ENCODE data around the gene ADCK1.

The ADCK1 gene

GRCh38 chr14:77961847-77962580 is 162.1 kb downstream of the ADCK1 start:
- TF ChIP-seq CTCF (IDR thresholded peaks at IDR 0.05; ENCODE audit: low read depth, low read length) (no peak), EZH2phosphoT487 (IDR thresholded peaks at IDR 0.05; ENCODE audit: low read depth) (no peak)
- Histone ChIP-seq H3K36me3 (replicated peaks; ENCODE audit: low read depth, low read length) (no peaks in the 10 kb centered on the region), H3K4me2 (ENCODE audit: low read length) (no peak overlapping the region), H3K9me3 (ENCODE audit: insufficient read depth, low read length) (no peaks in the 10 kb centered on the region), H4K20me1 (ENCODE audit: insufficient read depth, low read length) (no peaks in the 10 kb centered on the region), H3K9ac (ENCODE audit: low read length) (no peak overlapping the region), H3K27me3 (ENCODE audit: low read depth, low read length) (no peaks in the 10 kb centered on the region; the same call in 1 of the 2 replicates), H3K79me2 (ENCODE audit: low read length) (no peaks in the 10 kb centered on the region), H2AFZ (ENCODE audit: low read depth, low read length) (no peak overlapping the region), H3K4me1 (ENCODE audit: low read length) (no peaks in the 10 kb centered on the region), H3K4me3 (ENCODE audit: low read length) (no peak overlapping the region), H3K27ac (ENCODE audit: low read length) (no peak overlapping the region)

- Histone ChIP-seq H3K4me2 (ENCODE audit: low read length) (no peak overlapping the region), H3K27me3 (ENCODE audit: low read depth, low read length) (no peaks in the 10 kb centered on the region; the same call in 1 of the 2 replicates), H3K4me3 (ENCODE audit: low read length) (no peak overlapping the region), H3K79me2 (ENCODE audit: low read length) (no peaks in the 10 kb centered on the region), H3K9me3 (ENCODE audit: insufficient read depth, low read length) (no peaks in the 10 kb centered on the region), H4K20me1 (ENCODE audit: insufficient read depth, low read length) (no peaks in the 10 kb centered on the region), H3K4me1 (ENCODE audit: low read length) (no peaks in the 10 kb centered on the region), H2AFZ (ENCODE audit: low read depth, low read length) (no peak overlapping the region), H3K36me3 (replicated peaks; ENCODE audit: low read depth, low read length) (no peaks in the 10 kb centered on the region), H3K27ac (ENCODE audit: low read length) (no peak overlapping the region), H3K9ac (ENCODE audit: low read length) (no peak overlapping the region)
- no peak for TF ChIP-seq EZH2phosphoT487 (IDR thresholded peaks at IDR 0.05; ENCODE audit: low read depth)
- TF ChIP-seq CTCF (IDR thresholded peaks at IDR 0.05; ENCODE audit: low read depth, low read length), result no peak
Observed at GRCh38 chr14:77962731-77963520, 163.0 kb downstream of the ADCK1 start.

GRCh38 chr14:77964586-77964985 is 164.7 kb downstream of the ADCK1 start:
- Histone ChIP-seq H3K4me2 (ENCODE audit: low read length) (no peak overlapping the region), H3K4me3 (ENCODE audit: low read length) (no peak overlapping the region), H3K9ac (ENCODE audit: low read length) (no peak overlapping the region), H3K79me2 (ENCODE audit: low read length) (no peaks in the 10 kb centered on the region), H4K20me1 (ENCODE audit: insufficient read depth, low read length) (no peaks in the 10 kb centered on the region), H3K4me1 (ENCODE audit: low read length) (no peaks in the 10 kb centered on the region), H2AFZ (ENCODE audit: low read depth, low read length) (no peak overlapping the region), H3K9me3 (ENCODE audit: insufficient read depth, low read length) (no peaks in the 10 kb centered on the region), H3K36me3 (replicated peaks; ENCODE audit: low read depth, low read length) (no peaks in the 10 kb centered on the region), H3K27ac (ENCODE audit: low read length) (no peak overlapping the region), H3K27me3 (ENCODE audit: low read depth, low read length) (no peaks in the 10 kb centered on the region; the same call in 1 of the 2 replicates)
- TF ChIP-seq EZH2phosphoT487 (IDR thresholded peaks at IDR 0.05; ENCODE audit: low read depth), result no peak
- no peak for TF ChIP-seq CTCF (IDR thresholded peaks at IDR 0.05; ENCODE audit: low read depth, low read length)

GRCh38 chr14:77965050-77965449 is 165.1 kb downstream of the ADCK1 start:
- H3K9ac ChIP-seq (ENCODE audit: low read length), result no peak overlapping the region
- H4K20me1 ChIP-seq (ENCODE audit: insufficient read depth, low read length), result no peaks in the 10 kb centered on the region
- H3K36me3 ChIP-seq (replicated peaks; ENCODE audit: low read depth, low read length), result no peaks in the 10 kb centered on the region
- H3K79me2 ChIP-seq (ENCODE audit: low read length), result no peaks in the 10 kb centered on the region
- no peak overlapping the region for H3K4me3 ChIP-seq (ENCODE audit: low read length)
- TF ChIP-seq CTCF (IDR thresholded peaks at IDR 0.05; ENCODE audit: low read depth, low read length) (no peak), EZH2phosphoT487 (IDR thresholded peaks at IDR 0.05; ENCODE audit: low read depth) (no peak)
- no peaks in the 10 kb centered on the region for H3K9me3 ChIP-seq (ENCODE audit: insufficient read depth, low read length)
- H3K4me1 ChIP-seq (ENCODE audit: low read length), result no peaks in the 10 kb centered on the region
- no peak overlapping the region for H3K4me2 ChIP-seq (ENCODE audit: low read length)
- H3K27ac ChIP-seq (ENCODE audit: low read length), result no peak overlapping the region
- H2AFZ ChIP-seq (ENCODE audit: low read depth, low read length), result no peak overlapping the region
- no peaks in the 10 kb centered on the region; the same call in 1 of the 2 replicates for H3K27me3 ChIP-seq (ENCODE audit: low read depth, low read length)

All from OCI-LY3 (cell line).